GM18507 (cell line): Measurements from ENCODE around the gene ADPRS.
A peak's percentile ranks its signal among the peaks of the same experiment; 100 is the strongest.

Experiments
- DNase-seq: peaks from one replicate; pipeline ENCODE4 v3.0.0; 2011; ENCODE audit warnings: low read depth; ENCODE audit not compliant: insufficient read length; ENCODE audit errors: extremely low spot score
- FAIRE-seq: peaks from 2 replicates; lab custom pipeline; 2011; peaks lifted over from hg19 to GRCh38; lab: Jason Lieb, UNC

Gene ADPRS

DNA sequence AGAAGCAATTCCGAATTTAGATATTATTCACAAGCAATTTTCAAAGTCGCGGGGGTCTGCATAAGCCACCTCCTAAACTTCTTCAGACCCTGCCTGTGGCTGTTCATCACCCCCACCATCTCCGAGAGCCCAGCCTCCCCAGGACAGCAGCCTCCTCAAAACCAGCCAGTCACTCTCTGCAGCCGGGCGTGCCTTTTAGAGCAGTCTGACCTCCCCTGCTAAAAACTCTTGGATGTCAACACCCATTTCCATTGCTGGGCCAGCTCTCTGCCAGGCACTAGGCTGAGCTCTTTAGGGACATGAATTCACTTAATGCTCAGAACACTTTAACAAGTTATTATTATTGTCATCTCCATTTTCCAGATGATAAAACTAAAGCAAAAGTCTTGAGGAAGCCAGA lies 11.7 kb downstream of the ADPRS start:
- FAIRE-seq (no peak), DNase-seq (no peak)

DNA sequence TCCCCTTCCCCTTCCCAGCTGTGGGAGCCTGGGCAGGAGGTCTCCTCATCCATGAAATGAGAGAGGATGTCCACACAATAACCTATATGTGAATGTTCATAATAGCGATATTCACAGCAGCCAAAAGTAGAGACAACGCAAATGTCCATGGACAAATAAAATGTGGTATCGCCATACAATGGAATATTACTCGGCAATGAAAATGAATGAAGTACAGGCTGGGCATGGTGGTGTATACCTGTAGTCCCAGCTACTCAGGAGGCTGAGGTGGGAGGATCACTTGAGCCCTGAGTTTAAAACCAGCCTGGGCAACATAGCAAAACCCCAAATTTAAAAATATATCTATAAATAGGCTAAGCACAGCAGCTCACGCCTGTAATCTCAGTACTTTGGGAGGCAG lies 12.9 kb downstream of the ADPRS start:
- no peak for FAIRE-seq

DNA sequence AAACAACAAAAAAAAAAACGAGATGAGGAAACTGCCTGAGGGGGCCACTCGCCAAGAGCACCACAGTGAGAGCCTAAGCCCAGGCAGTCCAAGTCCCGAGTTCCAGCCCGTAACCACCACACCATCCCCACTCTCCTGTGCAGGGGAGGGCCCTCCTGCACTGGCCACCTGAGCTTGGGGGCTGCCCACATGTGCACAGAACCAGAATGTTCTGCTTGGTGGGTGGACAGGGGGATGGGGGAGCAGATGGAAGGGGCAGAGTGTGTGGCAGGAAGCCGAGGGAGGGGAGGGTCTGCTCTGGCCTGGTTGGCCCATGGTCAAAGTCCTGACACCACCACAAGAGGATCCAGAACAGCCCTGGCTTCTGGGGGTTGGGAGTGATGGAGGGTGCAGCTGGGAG lies 17.6 kb downstream of the ADPRS start:
- DNase-seq (no peak), FAIRE-seq (no peak)

More for the DNA sequence above, 12.9 kb downstream of the ADPRS start:
- DNase-seq: no peak

DNA sequence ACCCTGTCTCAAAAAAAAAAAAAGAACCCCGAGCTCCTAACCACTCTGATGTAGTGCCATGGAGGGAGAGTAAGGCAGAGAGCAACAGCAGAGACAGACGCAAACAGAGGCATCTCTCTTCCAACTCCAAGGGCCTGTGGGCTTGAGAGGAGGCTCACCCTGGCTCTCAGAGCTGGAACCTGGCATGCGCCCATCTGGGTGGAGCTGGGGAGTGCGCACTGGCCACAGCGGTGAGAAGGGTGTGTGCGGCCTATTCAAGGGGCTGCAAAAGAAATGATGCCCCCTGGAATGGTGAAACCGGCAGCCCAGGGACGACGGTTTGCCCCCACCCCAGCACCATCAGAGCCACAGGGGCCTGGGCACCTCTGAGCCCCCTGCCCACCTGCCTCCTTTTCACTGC lies 18.7 kb downstream of the ADPRS start:
- no peak for FAIRE-seq
- DNase-seq: no peak

DNA sequence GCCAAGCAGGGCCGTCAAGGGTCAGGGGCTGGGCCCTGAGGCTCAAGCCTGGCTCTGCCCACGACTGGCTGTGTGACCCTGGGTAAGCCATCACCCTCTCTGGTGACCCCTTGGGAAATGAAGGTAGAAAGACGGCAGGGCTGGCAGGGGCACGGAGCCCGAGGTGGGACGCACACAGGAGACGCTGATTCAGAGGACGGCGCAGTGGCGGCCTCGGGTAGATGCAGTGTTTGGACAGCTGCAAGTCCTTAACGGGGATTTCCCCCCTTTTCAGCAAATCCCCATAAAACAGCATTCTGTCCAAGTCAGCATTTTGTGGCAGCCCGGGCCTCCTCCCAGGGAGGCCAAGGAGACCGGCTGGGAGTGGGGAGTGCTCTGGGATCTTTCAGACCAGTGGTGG lies 19.6 kb downstream of the ADPRS start:
- FAIRE-seq: no peak
- no peak for DNase-seq

DNA sequence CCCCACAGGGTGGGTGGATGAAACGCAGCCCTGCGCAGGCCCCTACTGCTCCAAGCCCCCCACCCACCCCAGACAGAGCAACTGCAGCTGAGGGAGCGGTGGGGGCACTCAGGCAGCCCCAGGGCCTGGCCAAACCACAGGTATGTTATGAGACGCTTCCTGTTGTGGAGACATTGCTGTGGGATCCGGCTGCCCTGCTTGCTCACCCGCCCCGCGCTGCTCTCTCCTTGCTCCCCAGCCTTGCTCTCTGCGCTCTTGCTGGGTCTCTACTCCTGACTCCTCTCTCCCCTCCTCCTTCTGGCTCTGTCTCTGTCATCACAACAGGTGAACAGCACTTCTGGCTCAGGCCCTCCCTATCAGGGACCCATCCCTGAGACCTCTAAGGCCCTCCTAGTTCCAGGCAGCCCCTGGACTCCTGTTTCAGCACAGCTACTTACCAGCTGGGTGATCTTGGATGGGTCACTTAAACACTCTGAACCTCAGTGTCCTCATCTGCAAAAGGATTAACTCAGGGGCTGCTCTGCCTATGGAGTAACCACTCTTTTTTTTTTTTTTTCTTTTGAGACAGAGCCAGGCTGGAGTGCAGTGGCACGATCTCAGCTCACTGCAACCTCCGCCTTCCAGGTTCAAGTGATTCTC lies 20.5 kb downstream of the ADPRS start:
- FAIRE-seq (no peak), DNase-seq (no peak)

DNA sequence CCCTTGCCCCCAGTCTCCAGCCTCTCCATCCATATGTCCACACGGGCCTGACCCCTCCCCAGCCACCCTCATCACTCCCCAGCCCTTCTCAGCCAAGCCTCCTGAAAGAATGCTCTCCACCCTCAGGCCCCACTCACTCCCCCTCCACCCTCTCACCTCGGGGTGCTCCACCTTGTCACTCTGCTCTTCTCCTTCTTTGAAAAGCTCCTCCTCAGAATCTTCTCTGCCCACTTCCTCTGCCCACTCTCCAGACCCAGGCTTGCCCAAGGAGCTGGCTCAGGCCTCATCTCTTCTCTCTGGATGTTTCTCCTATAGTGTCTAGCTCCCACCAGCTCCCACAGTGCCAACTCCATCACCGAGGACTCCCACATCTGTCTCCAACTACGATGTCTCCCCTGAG lies 22.5 kb downstream of the ADPRS start:
- DNase-seq: no peak
- FAIRE-seq: no peak

DNA sequence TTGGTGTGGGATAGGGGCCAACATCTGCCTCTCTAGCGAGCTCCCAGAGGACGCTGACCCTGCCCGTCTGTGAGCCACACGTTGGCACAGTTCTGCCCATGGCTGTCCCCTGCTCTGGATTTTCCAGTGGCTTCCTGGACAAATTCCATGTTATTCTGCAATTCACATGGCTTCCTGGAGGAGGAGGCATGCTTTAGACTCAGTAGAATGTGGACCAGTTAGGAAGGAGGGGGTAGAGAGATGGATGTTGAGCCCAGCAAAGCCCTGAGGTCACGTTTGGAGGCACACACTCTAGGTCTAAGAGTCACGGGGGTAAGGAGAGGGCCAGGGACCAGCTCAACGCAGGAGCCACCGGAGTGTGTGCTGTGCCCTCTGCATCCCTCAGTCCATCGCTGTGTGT lies 24.1 kb downstream of the ADPRS start:
- FAIRE-seq: no peak
- no peak for DNase-seq

DNA sequence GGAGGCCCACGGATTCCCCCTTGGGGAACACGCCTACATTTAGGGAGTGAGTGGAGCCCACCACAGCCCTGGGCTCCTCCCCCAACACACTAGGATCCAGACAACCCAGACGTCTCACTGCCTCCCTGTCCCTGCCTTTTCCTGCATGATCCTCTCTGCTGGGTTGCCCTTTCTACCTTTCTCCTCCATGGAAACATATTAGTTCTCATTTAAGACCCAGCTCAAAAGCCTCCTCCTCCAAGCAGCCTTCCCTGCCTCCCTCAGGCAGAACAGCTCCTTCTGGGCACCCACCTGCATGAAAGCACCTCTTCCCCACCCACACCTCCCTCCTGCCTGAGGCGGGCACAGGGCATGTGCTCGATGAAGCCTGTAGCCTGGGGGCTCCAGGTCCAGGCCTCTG lies 25.7 kb downstream of the ADPRS start:
- DNase-seq (no peak), FAIRE-seq (no peak)

DNA sequence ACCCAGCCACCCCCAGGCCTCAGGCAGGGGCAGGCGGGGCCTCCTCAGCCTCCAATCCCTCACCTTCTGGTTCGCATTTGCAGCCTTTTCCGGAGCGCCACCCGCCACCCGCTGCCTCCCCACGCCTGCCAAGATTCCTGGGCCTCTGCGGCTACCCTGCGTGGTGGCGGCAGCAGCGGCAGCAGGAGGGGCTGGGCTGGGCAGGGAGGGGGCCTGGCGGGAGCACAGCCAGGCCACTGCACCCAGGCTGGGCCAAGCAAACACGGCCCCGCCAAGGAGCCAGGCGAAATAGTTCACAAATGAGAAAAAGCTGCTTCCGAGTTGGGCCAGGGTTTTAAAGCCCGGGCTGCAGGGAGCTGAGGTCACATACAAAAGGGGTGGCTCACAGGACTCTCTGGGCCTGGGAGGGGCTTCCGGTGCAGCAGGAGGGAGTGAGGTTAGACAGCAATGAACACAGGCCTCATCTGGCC lies 26.5 kb downstream of the ADPRS start:
- no peak for DNase-seq
- no peak for FAIRE-seq

DNA sequence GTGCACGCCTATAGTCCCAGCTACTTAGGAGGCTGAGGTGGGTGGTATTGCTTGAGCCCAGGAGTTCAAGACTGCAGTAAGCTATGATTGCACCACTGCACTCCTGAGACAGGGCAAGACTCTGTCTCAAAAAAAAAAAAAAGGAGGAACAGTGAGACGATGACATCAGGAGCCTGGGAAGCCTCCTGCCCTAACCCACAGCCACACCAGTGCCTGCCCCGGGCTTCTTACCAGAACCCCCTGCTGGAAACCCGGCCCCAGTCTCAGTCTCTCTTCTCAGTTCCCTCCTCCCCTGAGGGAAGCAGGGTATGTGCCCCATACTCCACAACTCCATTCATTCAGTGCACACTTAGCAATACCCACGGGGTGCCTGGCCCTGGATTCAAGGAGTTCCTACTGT lies 27.2 kb downstream of the ADPRS start:
- FAIRE-seq (no peak), DNase-seq (no peak)

DNA sequence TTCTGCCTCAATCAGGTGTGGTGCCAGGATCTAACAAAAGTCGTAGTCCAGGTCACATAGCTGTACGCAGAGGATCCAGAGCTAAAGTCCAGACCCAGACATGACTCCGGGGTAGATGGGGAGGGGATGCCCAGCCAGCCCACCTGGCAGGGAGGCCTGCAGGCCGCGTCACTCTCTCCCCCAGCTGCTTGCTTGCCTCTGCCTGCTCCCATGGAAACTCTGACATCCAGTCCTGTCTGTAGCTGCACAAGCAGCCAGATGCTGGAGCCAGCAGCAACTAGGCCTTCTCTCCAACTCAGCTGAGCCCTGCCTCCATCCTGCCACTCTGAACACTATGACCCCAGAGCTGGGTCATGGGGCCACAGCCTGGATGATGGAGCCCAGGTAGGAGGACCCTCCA lies 28.2 kb downstream of the ADPRS start:
- FAIRE-seq (no peak), DNase-seq (no peak)

DNA sequence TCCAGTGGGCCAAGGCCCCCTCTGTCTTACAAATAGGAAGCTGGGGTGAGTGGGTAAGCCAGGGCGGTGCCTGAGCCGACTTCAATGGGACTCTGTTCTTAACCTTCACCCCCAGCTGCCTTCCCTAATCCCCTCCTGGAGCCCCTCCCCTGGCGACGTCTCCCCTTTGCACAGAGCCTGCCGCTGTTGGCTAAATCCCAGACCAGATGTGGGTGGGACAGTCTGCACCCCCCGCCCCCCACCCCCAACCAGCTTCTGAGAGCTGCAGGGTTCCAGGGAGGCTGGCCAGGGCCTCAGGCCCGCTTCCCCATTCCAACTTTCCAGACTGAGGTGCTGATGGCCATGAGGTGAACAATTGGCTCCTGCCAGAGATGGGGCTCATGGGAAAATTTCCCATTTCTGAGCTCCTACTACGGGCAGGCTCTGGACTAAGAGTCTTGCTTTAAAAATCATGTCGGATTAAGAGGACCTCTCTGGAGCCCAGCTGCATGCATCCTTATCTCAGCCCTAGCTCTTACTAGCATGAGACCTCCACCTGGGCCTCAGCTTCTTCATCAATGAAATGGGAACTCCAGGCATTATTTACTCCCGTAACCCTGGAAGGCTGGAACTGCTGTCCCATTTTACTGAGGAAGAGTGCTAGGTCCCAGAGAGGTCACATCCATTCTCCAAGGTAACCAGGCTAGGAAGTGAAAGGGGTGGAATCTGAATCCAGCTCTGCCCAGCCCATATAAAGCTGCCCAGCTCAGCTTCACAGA lies 29.9 kb downstream of the ADPRS start:
- DNase-seq (no peak), FAIRE-seq (no peak)

DNA sequence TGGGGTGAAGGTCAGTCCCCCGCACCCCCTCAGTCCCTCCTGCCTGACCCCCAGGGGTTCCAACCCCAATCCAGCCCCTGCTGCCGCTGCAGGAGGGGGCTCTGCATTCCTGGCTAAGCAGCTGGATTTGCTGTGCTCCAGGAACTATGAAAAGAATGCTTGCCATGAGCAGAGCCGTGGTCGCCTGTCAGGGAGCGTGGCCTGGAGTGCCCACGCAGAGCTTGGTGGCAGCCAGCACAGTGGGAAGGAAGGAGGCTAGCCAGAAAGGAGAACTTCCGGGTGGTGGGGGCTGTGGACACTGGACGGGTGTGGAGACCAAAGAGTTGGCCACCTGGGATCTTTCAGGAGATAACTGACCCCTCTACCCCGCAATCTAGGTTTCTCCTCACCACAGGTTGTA lies 30.8 kb downstream of the ADPRS start:
- FAIRE-seq (no peak), DNase-seq (no peak)

DNA sequence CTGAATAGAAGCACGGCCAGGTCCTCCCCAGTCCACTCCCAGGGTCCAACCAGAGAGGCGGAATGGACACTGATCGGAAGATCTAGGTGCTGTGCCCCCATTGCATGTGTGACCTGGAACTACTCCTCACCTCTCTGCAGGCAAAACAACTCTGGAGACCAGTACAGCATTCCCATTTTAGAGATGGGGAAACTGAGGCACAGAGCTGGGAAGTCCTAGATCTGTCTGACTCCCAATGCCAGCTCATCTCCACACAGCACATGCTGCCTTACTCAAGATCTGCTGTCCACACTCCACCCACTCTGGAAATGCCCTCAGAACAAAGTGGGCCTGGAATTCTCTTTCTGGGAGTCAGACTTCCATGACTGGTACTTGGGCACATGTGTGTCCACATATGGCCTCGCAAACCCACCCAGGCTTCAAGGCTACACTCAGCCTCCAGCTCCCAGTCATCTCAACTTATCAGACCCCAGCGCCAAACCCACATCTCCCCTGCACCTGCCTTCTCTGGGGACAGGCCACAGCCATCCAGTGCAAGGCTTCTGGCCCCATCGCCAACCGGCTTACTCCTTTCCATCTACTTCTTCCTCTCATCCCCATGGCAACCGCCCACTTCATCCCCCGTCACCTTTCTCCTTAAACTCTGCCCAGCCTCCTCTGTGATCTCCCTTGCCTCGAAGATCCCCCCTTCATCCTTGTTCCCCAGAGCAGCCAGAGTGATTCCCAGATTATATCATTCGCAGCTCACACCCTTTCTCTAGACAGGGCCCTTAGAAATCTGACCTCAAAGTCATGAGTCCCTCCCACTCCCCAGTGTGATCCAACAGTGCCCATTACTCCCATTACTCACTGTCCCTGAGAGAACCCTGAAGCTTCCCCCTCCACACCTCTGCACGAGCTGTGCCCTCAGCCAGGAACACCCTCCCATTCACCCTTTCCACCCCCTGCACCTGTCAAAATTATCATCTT lies 33.7 kb downstream of the ADPRS start:
- DNase-seq: no peak
- FAIRE-seq: no peak

DNA sequence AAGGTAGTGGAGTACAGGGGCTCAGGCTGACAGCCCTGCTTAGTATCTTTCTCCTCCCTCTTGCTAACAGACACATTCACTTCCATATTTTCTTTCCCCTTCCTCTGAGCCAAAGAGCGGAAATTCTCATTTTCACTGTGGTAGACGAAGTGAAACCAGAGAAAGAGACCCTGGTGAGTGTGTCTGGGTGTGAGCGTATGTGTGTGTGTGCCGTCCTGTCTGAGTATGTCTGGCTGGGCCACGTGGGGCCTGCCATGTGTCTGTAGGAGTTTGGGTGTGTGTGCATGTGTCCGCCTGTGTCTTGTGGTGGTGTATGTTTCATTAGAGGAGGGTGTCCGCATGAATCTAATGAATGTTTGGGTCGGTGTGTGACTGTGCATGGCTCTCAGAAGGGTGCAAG lies 34.7 kb downstream of the ADPRS start:
- DNase-seq: peak; percentile 38
- peak; percentile 71 for FAIRE-seq

DNA sequence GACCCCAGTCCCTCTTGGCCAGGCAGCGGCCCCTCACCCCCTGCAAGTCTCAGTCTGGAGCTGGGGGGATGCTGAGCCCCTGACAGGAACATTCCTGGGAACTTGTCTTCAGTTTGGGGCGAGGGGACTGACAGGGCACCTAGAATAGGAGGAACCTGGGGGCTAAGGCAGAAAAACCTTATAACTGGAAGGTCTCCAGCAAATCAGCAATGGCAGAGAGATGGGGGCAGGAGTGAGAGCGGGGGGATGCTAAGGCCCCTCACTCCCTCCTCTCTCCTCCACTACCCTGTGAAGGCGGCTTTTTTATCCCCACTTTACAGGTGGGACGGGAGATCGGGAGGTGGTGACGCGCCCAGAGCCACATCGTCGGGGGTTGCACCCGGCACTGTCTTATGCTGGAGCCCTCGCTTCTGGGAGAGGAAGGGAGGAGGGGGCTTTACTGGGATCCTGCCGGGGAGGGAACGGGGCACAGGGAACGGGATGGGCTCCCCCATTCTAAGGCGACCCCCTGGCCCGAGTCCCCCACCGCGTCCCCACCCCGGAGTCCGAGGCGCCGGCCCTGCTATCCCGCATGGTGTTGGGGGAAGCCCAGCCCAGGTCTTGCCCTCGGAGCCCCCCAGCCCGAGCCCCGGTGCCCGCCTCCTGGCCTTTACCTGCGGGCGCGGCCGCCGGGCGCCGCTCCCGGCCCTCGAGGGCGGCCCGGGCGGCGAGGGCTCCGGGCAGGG lies 35.9 kb downstream of the ADPRS start:
- FAIRE-seq: no peak

DNA sequence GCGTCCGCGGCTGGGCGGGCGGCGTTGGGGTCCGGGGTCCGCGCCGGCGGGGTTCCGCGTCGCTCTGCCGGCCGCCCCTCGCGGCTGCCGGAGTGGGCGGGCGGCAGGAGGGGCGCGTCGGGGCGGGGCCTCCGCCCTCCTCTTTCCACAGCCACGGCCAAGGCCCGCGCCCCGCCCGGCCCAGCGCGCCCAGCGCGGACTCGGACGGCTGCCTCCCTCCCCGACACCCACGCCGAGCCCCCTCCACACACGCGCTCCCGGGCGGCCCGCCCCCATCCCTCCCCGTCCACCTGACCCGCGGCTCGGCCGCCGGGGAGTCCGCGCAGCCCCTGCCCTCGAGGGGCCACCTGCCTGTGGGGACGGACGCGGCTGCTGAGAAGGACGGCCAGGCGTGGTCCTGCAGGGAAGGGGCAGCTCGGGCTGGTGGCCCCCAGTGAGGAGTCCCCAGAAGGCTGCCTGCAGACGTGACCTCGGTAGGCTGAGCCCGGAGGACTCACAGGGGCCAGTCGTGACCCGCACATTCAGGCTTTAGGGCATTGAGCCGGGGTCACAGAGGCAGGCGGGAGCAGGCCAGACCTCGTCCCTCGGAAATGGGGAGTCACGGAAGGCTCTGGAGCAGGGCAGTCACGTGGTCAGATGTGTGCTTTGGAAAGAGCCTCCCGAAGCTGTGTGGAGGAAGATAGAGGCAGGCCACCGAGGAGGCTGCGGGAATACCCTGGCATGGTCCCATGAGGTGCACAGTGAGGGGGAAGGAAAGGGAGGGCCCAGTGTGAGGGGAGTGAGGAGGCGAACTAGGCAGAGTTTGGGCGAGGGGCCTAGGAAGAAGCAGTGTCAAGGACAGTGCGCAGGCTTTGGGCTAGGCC lies 36.7 kb downstream of the ADPRS start, which contains the start of gene COL8A2:
COL8A2 (minus strand) TSS at position 94 of the 863 bp plus-strand sequence. CDS start 24,980 bp downstream, outside the sequence.
- FAIRE-seq: no peak
- DNase-seq: no peak

More for the DNA sequence above, 35.9 kb downstream of the ADPRS start:
- DNase-seq: no peak
